Measurements from ENCODE around the gene MAP3K15.
"Not testable (repeated sequence)": the region's sequence is repeated elsewhere in the genome, so short reads cannot be mapped to it uniquely, and the experiment has no call there.

MAP3K15 gene

DNA sequence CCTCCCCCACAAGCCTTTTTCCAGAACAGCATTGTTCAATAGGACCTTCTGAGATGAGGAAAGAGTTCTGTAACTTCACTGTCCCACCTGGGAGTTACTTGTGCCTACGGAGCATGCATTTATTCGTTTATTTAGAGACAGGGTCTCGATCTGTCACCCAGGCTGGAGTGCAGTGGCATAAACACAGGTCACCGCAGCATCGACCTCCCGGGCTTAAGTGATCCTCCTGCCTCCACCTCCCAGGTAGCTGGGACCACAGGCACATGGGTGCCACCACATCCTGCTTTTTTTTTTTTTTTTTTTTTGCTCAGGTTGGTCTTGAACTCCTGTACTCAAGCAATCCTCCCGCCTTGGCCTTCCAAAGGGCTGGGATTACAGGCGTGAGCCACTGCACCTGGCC lies 2.9 kb downstream of the MAP3K15 start:
- H3K27ac Mint-ChIP-seq, result no peak overlapping the region

DNA sequence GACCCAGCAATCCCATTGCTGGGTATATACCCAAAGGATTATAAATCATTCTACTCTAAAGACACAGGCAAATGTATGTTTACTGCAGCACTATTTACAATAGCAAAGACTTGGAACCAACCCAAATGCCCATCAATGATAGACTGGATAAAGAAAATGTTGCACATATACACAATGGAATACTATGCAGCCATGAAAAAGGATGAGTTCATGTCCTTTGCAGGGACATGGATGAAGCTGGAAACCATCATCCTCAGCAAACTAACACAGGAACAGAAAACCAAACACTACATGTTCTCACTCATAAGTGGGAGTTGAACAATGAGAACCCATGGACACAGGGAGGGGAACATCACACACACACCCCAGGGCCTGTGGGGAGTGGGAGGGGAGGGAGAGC lies 3.5 kb downstream of the MAP3K15 start:
- H3K4me1 Mint-ChIP-seq, H3K9me3 Mint-ChIP-seq, H3K27ac Mint-ChIP-seq, CTCF ChIA-PET, H3K36me3 Mint-ChIP-seq, DNase-seq, H3K4me3 Mint-ChIP-seq: not testable (repeated sequence)
- peaks cover 41% of the 10 kb centered on the region for H3K27me3 Mint-ChIP-seq

More for the DNA sequence above, 2.9 kb downstream of the MAP3K15 start:
- no peaks in the 10 kb centered on the region for H3K36me3 Mint-ChIP-seq
- DNase-seq, result no peak
- H3K27me3 Mint-ChIP-seq, result peaks cover 46% of the 10 kb centered on the region
- no peak overlapping the region for H3K4me3 Mint-ChIP-seq
- H3K4me1 Mint-ChIP-seq, result no peaks in the 10 kb centered on the region
- H3K9me3 Mint-ChIP-seq, result no peaks in the 10 kb centered on the region
- CTCF ChIA-PET, result no interaction called here

DNA sequence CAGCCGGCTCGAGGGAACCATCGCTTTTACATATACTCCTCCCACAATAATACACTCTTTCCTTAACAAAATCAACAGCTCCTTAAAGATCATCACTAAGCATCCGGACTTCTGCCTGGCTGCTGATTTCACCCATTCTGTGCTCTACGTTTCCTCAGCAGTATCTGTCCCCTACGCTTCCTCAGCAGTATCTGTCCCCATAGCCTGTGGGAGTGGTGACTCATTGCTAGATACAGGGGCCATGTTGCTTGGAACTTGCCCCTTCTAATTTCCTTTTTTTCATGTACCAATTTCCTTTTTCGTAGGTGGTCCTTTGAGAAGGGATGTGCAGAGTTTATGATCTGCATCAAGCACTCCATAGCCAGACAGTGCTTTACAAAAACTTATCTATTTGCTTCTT lies 18.6 kb downstream of the MAP3K15 start:
- CTCF ChIA-PET, result no interaction called here
- H3K36me3 Mint-ChIP-seq, result no peaks in the 10 kb centered on the region

DNA sequence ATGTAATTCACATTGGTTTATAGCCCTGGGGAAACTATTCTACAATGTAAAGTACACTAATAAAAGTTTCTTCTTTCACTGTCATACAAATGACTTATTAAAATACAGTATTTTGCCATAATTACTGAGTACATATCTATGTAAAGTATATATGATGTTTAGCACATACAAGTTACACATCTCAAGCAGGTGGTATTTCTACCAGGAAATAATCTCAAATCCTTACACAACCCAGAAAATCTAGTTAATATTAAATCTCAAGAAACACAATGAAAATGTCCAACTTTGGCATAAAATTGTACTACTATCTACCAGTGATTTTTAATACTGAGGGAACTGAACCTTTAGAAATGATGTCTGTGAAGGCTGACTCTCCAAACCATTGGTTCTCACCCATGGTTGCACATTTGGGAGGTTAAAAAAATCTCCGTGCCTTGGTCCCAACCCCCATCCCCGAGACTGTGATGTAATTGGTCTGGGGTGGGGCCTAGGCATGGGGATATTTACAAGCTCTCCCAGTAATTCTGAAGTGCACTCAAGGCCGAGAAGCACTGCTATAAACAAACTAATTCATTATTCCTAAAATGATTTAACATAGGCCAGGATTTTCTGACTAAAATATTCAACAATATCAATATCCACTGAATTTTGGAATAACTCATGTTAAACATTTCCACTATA lies 27.6 kb downstream of the MAP3K15 start:
- Mint-ChIP-seq H3K27ac (no peak overlapping the region), H3K4me3 (no peak overlapping the region), H3K27me3 (no peaks in the 10 kb centered on the region), H3K4me1 (peaks cover 10% of the 10 kb centered on the region), H3K36me3 (no peaks in the 10 kb centered on the region), H3K9me3 (no peaks in the 10 kb centered on the region)
- CTCF ChIA-PET, result no interaction called here
- no peak for DNase-seq

More for the DNA sequence above, 18.6 kb downstream of the MAP3K15 start:
- Mint-ChIP-seq H3K27ac (no peak overlapping the region), H3K9me3 (no peaks in the 10 kb centered on the region), H3K4me3 (no peak overlapping the region), H3K4me1 (no peaks in the 10 kb centered on the region), H3K27me3 (peaks cover 3% of the 10 kb centered on the region)
- DNase-seq, result no peak

DNA sequence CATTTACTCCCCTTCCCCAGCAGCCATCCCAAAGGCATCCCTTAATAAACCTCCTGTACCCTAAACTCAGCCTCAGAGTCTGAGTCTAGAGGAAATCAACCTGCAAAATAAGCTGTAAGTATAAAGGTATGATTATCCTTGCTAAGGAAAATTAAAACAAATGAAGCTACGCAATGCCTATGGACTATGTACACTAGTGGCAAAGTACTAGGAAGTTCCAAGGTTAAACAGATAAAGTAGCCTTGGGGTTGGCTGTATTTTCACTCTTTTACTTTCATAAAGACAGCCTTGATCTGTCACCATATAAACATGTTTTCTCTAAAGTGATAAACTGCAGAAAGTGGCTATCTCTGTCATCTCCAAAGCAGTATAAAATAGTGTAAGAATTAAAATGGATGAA lies 35.9 kb downstream of the MAP3K15 start:
- Mint-ChIP-seq H3K4me3 (no peak overlapping the region), H3K27me3 (no peaks in the 10 kb centered on the region), H3K36me3 (no peaks in the 10 kb centered on the region), H3K9me3 (peaks cover 2% of the 10 kb centered on the region), H3K4me1 (no peaks in the 10 kb centered on the region), H3K27ac (no peak overlapping the region)
- CTCF ChIA-PET, result no interaction called here
- DNase-seq, result no peak

DNA sequence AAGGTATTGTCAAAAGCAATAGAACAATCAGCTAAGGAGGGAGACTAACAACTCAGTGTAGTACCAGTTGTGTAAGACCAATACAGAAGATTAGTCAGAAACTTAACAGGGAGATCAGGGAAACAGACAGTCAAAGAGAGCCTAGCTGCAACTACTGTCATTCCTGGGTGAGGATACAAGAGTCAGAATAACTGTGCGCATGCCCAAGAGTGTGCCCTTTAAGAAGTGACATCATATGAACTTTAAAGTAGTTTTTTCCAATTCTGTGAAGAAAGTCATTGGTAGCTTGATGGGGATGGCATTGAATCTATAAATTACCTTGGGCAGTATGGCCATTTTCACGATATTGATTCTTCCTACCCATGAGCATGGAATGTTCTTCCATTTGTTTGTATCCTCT lies 46.9 kb downstream of the MAP3K15 start:
- H3K4me3 Mint-ChIP-seq, H3K4me1 Mint-ChIP-seq, DNase-seq, H3K27ac Mint-ChIP-seq, H3K9me3 Mint-ChIP-seq, H3K27me3 Mint-ChIP-seq, H3K36me3 Mint-ChIP-seq, CTCF ChIA-PET: not testable (repeated sequence)

DNA sequence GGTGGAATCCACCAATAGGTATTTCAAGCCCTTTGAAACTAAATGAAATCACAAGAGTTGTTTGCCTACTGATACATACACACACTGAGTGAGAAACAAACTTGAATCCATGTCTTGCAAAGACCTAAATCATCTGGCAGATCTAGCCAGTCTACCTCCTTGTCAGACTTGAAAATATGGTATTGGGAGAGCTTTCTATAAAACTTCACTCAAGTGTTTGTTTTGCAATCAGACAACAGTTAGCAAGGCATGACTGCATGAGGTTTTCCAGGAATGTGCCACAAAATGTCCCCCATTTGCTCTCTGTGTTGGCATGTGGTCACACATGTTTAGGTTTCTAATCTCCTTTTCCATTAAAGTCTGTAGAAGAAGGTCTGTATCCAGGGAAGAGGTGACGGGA lies 52.4 kb downstream of the MAP3K15 start:
- no peaks in the 10 kb centered on the region for H3K4me1 Mint-ChIP-seq
- no peak overlapping the region for H3K4me3 Mint-ChIP-seq
- no peaks in the 10 kb centered on the region for H3K27me3 Mint-ChIP-seq
- no peaks in the 10 kb centered on the region for H3K9me3 Mint-ChIP-seq
- H3K36me3 Mint-ChIP-seq, result no peaks in the 10 kb centered on the region
- no peak for DNase-seq
- no peak overlapping the region for H3K27ac Mint-ChIP-seq
- CTCF ChIA-PET, result no interaction called here

DNA sequence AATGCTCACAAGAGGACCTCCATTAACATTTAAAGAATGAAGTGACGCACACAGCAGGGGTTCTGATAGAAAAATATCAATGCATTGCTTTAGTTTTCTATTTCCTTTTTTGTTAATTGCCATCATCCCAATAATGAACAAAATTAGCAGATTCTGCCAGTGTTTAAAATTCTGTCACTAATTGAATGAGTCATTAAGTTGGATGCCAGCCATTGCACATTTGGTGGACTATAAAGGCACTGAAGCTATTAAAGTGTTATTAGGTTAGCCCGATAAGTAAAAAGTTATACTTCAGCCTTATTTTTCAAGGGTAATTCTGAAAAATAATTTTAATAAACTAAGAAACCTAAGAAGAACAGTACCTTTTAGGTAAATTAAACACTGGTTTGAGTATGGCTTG lies 53.1 kb downstream of the MAP3K15 start:
- Mint-ChIP-seq H3K4me3 (no peak overlapping the region), H3K9me3 (no peaks in the 10 kb centered on the region), H3K4me1 (no peaks in the 10 kb centered on the region), H3K27me3 (no peaks in the 10 kb centered on the region), H3K27ac (no peak overlapping the region), H3K36me3 (no peaks in the 10 kb centered on the region)
- DNase-seq, result no peak
- CTCF ChIA-PET, result no interaction called here

DNA sequence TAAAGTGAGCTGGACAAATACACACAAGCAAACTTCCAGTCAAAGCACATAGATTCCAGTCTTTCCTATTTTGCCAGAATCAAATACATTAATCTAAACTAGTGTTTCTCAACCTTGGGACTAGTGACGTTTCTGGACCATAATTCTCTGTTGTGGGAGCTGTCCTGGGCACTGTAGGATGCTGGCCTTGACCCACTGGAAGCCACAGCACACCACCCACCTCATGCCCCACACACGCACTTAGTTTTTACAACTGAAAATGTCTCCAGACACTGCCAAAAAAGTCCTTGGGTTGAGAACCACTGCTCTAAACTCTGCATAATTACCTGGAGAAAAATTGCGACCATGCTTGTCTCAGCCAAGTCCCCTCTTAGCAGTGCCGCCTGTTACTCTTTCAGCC lies 57.6 kb downstream of the MAP3K15 start:
- DNase-seq, result no peak
- H3K4me1 Mint-ChIP-seq, result no peaks in the 10 kb centered on the region
- H3K4me3 Mint-ChIP-seq, result no peak overlapping the region
- CTCF ChIA-PET, result no interaction called here
- H3K9me3 Mint-ChIP-seq, result no peaks in the 10 kb centered on the region
- no peak overlapping the region for H3K27ac Mint-ChIP-seq
- H3K36me3 Mint-ChIP-seq, result no peaks in the 10 kb centered on the region
- no peaks in the 10 kb centered on the region for H3K27me3 Mint-ChIP-seq

DNA sequence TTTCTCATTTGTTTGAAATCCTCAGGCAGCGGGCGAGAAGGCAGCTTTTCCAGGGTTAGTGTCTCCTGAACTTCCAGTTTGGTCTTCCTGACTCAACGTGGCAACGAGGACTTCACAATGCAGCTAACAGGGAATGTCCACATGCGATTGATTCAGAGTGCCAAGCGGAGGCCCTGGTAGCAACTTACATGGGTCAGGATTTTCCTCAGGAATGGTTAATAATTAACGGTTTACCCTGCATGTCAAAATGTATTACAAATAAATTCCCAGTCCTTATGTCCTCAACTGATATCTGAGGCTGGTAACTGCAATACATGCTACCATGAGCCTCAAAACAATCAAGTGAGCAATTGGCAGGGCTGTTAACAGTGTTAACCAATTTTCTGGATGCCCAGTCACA lies 67.2 kb downstream of the MAP3K15 start:
- CTCF ChIA-PET, result no interaction called here
- no peaks in the 10 kb centered on the region for H3K4me1 Mint-ChIP-seq
- DNase-seq, result no peak

DNA sequence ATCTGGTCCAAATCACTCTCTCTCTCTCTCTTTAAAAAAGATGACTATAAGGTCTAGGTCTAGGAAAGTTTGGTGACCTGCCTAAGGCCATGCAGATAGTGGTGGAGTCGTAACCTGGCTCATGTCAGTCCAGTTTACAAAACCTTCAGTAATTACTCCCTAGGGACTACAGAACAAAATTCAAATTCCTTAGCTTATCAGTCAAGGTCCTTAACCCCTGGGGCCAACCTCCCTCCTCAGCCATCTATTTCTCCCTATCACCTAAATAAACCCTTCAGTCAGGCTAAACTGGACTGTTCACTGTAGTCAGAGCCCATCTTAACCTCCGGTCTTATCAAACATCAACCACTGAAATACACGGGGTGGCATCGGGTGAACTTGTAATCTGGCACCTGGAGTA lies 68.9 kb downstream of the MAP3K15 start:
- Mint-ChIP-seq H3K4me3 (no peak overlapping the region), H3K27ac (no peak overlapping the region)

More for the DNA sequence above, 67.2 kb downstream of the MAP3K15 start:
- Mint-ChIP-seq H3K36me3 (no peaks in the 10 kb centered on the region), H3K27me3 (no peaks in the 10 kb centered on the region), H3K27ac (no peak overlapping the region), H3K4me3 (no peak overlapping the region), H3K9me3 (no peaks in the 10 kb centered on the region)

DNA sequence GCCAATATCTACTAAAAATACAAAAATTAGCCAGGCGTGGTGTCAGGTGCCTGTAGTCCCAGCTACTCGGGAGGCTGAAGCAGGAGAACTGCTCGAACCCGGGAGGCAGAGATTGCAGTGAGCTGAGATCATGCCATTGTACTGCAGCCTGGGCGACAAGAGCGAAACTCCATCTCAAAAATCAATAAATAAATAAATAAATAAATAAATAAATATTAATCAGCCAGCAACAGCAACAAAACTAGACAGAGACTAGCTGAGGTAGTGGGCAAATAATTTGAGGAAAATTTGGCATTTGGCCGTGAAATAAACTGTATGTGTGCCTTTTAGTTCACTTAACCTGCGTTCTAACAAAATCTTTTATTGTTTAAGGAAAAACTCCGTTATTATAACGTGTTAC lies 69.5 kb downstream of the MAP3K15 start:
- H3K4me1 Mint-ChIP-seq, H3K27me3 Mint-ChIP-seq, CTCF ChIA-PET, H3K36me3 Mint-ChIP-seq, H3K9me3 Mint-ChIP-seq, H3K27ac Mint-ChIP-seq, H3K4me3 Mint-ChIP-seq, DNase-seq: not testable (repeated sequence)

More for the DNA sequence above, 68.9 kb downstream of the MAP3K15 start:
- Mint-ChIP-seq H3K36me3 (no peaks in the 10 kb centered on the region), H3K4me1 (no peaks in the 10 kb centered on the region), H3K27me3 (no peaks in the 10 kb centered on the region), H3K9me3 (no peaks in the 10 kb centered on the region)
- DNase-seq, result no peak
- CTCF ChIA-PET, result no interaction called here

DNA sequence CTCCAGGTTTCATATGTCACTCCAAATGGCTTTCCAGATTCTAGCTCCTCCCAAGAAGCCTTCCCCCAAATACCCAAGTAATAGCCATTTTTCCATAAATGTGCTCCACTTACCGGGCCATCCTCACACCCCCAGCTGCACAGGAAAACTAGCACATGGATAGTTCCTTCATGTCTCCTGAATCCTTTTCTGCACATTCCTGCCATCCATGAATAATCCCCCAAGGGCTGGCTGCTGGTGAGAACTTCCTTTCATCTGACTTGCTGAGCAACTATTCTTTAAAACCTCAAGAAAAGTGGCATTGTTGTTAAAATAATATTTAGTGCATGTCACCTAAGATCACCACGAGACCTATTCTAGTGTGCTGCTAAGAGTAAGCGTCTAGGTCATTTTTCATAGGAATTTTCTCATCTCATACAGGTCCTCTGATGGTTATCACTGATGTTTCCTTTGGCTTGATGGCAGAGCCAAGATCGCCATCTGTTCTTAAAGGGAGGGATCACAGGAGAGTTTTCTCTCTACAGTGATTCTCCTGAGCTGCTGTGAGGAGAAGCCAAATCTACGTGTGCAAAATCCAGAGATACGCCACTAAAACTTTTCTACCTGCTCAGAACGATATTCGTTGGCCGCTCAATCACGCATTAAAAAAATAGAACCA lies 71.3 kb downstream of the MAP3K15 start:
- Mint-ChIP-seq H3K9me3 (no peaks in the 10 kb centered on the region), H3K36me3 (no peaks in the 10 kb centered on the region), H3K4me1 (no peaks in the 10 kb centered on the region), H3K27me3 (no peaks in the 10 kb centered on the region), H3K27ac (no peak overlapping the region), H3K4me3 (no peak overlapping the region)
- CTCF ChIA-PET, result no interaction called here
- no peak for DNase-seq

DNA sequence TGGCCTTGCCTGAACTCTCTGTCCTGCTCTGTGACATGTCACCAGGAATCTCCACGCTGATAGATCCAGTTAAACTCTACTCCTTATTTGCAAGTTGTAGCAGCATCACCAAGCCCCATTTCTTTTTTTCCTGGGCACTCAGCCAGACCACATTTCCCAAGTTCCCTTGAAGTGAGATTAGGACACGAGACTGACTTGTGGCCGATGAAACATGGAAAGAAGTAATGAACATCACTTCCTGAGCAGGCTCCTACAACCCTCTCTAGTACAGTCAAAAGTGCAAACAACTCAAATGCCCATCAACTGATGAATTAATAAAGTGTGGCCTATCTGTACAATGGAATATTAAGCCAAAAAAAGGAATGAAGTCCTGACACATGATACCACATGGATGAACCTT lies 74.6 kb downstream of the MAP3K15 start:
- Mint-ChIP-seq H3K27ac (no peak overlapping the region), H3K4me3 (no peak overlapping the region), H3K27me3 (no peaks in the 10 kb centered on the region), H3K9me3 (no peaks in the 10 kb centered on the region), H3K36me3 (no peaks in the 10 kb centered on the region), H3K4me1 (no peaks in the 10 kb centered on the region)
- CTCF ChIA-PET, result no interaction called here
- no peak for DNase-seq

DNA sequence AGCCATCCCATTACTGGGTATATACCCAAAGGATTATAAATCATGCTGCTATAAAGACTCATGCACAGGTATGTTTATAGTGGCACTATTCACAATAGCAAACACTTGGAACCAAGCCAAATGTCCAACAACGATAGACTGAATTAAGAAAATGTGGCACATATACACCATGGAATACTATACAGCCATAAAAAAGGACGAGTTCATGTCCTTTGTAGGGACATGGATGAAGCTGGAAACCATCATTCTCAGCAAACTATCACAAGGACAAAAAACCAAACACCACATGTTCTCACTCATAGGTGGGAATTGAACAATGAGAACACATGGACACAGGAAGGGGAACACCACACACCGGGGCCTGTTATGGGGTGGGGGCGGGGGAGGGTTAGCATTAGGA lies 92.6 kb downstream of the MAP3K15 start:
- H3K36me3 Mint-ChIP-seq, H3K4me1 Mint-ChIP-seq, H3K27me3 Mint-ChIP-seq, H3K4me3 Mint-ChIP-seq, CTCF ChIA-PET, H3K27ac Mint-ChIP-seq, H3K9me3 Mint-ChIP-seq, DNase-seq: not testable (repeated sequence)

Data from activated naive CD4-positive, alpha-beta T cell treated with anti-CD3 and anti-CD28 coated beads, Interleukin-2, amount 10 ng/mL, durations not matched to agents 7 days and 5 days (primary cell).